OCI-LY3 (cell line): ENCODE measurements around the gene WDR5B.
"Not testable (repeated sequence)": the region's sequence is repeated elsewhere in the genome, so short reads cannot be mapped to it uniquely, and the experiment has no call there.

ENCODE experiments used
- H2AFZ ChIP-seq: fragments of 200-600, 300-600 bp; shearing (Covaris generic); 2 replicates; pipeline ENCODE4 v1.6.0; 2014; ENCODE audit warnings: antibody characterized with exemption, low read depth, low read length
- H3K27ac ChIP-seq: fragments of 200-600, 300-600 bp; sonication (generic); 2 replicates; pipeline ENCODE4 v1.5.1; 2014; ENCODE audit warnings: mild to moderate bottlenecking, low read length, moderate library complexity, mixed read lengths
- H3K27me3 ChIP-seq: fragments of 200-600, 300-600 bp; sonication (generic); 2 replicates; pipeline ENCODE4 v1.6.1; 2014; ENCODE audit warnings: low read depth, low read length, mixed read lengths
- H3K36me3 ChIP-seq: fragments of 200-600, 300-600 bp; sonication (generic); replicated peaks from 2 replicates; pipeline ENCODE3; 2014; ENCODE audit warnings: low read depth, low read length, mixed read lengths
- H3K4me1 ChIP-seq: fragments of 300-600, 200-600 bp; sonication (generic); 2 replicates; pipeline ENCODE4 v1.6.1; 2014; ENCODE audit warnings: low read length, mixed read lengths
- H3K4me2 ChIP-seq: fragments of 200-600, 300-600 bp; sonication (generic); 2 replicates; pipeline ENCODE4 v1.6.1; 2014; ENCODE audit warnings: low read length, mixed read lengths
- H3K4me3 ChIP-seq: fragments of 300-600, 200-600 bp; sonication (generic); 2 replicates; pipeline ENCODE4 v1.5.1; 2014; ENCODE audit warnings: antibody characterized with exemption, mild to moderate bottlenecking, low read length, moderate library complexity
- H3K79me2 ChIP-seq: fragments of 300-600, 200-600 bp; shearing (Covaris generic); 2 replicates; pipeline ENCODE4 v1.6.1; 2014; ENCODE audit warnings: mild to moderate bottlenecking, low read length, mixed read lengths
- H3K9ac ChIP-seq: fragments of 300-600, 200-600 bp; shearing (Covaris generic); 2 replicates; pipeline ENCODE4 v1.6.0; 2014; ENCODE audit warnings: mild to moderate bottlenecking, low read length, moderate library complexity
- H3K9me3 ChIP-seq: fragments of 200-600, 300-600 bp; shearing (Covaris generic); 2 replicates; pipeline ENCODE4 v1.6.1; 2014; ENCODE audit warnings: low read length, mixed read lengths; ENCODE audit not compliant: insufficient read depth
- H4K20me1 ChIP-seq: fragments of 200-600, 300-600 bp; sonication (generic); 2 replicates; pipeline ENCODE4 v1.6.1; 2016; ENCODE audit warnings: low read length, mixed read lengths; ENCODE audit not compliant: insufficient read depth
- EZH2phosphoT487 ChIP-seq: fragments of 200-600 bp; shearing (Covaris generic); IDR thresholded peaks from 2 replicates; pipeline ENCODE4 v1.6.1; 2018; ENCODE audit warnings: antibody characterized with exemption, mixed run types, low read depth
- TF ChIP-seq, protein P1 (sequence below): fragments of 200-600, 300-600 bp; sonication (generic); IDR thresholded peaks from 2 replicates; pipeline ENCODE4 v1.5.1; 2014; ENCODE audit warnings: antibody characterized with exemption, low read length, low read depth

WDR5B gene

DNA sequence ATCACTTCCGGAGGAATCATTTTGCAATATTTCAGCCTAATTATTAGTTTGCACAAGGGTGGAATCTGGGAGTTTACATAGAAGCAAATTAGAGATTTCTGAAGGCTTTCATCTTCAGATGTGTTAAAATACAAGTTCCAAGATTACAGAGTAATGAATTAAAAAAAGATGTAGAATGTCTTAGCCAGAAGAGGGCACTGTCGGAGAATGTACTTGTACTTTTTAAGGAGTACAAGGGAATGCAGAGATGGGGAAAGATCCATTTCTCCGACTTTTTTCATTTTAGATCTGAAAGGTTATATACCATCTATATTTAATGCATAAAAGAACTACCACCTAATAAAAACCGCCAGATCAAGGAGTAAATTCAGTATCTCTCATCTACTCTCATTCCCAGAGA, 43.1 kb upstream of the WDR5B start:
- Histone ChIP-seq H3K9me3 (no peaks in the 10 kb centered on the region), H3K36me3 (peaks cover 43% of the 10 kb centered on the region), H4K20me1 (no peaks in the 10 kb centered on the region), H3K9ac (no peak overlapping the region), H3K79me2 (no peaks in the 10 kb centered on the region), H3K27ac (no peak overlapping the region), H3K27me3 (no peaks in the 10 kb centered on the region), H3K4me1 (peaks cover 9% of the 10 kb centered on the region), H2AFZ (no peak overlapping the region), H3K4me3 (no peak overlapping the region), H3K4me2 (no peak overlapping the region)
- TF ChIP-seq, protein P1, sequence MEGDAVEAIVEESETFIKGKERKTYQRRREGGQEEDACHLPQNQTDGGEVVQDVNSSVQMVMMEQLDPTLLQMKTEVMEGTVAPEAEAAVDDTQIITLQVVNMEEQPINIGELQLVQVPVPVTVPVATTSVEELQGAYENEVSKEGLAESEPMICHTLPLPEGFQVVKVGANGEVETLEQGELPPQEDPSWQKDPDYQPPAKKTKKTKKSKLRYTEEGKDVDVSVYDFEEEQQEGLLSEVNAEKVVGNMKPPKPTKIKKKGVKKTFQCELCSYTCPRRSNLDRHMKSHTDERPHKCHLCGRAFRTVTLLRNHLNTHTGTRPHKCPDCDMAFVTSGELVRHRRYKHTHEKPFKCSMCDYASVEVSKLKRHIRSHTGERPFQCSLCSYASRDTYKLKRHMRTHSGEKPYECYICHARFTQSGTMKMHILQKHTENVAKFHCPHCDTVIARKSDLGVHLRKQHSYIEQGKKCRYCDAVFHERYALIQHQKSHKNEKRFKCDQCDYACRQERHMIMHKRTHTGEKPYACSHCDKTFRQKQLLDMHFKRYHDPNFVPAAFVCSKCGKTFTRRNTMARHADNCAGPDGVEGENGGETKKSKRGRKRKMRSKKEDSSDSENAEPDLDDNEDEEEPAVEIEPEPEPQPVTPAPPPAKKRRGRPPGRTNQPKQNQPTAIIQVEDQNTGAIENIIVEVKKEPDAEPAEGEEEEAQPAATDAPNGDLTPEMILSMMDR, result peak; percentile 76
- TF ChIP-seq EZH2phosphoT487, result no peak

DNA sequence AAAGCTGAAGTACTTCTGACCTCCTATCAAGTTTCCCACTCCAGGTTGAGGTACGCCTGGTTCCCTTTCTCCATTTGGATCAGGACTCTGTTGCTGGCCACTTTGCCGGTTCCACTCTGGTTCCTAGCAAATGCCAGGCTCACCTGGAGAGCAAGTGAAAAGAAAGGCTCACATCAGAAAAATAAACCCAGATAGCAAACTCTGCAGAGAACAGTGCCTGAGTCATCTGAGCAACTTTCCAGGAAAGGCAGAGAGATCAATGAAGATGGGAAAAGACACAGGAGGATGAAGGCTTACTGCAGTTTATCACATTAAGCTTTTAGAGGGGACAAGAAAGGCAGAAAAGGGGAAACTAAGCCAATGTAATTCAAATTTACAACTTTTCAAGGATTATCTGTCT, 41.8 kb upstream of the WDR5B start:
- H3K36me3 ChIP-seq, result peaks cover 46% of the 10 kb centered on the region
- H3K9me3 ChIP-seq, result no peaks in the 10 kb centered on the region
- no peaks in the 10 kb centered on the region for H4K20me1 ChIP-seq
- no peak overlapping the region for H3K4me2 ChIP-seq
- no peak overlapping the region for H3K27ac ChIP-seq
- peaks cover 9% of the 10 kb centered on the region for H3K4me1 ChIP-seq
- no peaks in the 10 kb centered on the region for H3K27me3 ChIP-seq
- H2AFZ ChIP-seq, result no peak overlapping the region
- no peak for TF ChIP-seq EZH2phosphoT487
- TF ChIP-seq, protein P1, result no peak
- H3K4me3 ChIP-seq, result no peak overlapping the region
- no peaks in the 10 kb centered on the region for H3K79me2 ChIP-seq
- no peak overlapping the region for H3K9ac ChIP-seq

DNA sequence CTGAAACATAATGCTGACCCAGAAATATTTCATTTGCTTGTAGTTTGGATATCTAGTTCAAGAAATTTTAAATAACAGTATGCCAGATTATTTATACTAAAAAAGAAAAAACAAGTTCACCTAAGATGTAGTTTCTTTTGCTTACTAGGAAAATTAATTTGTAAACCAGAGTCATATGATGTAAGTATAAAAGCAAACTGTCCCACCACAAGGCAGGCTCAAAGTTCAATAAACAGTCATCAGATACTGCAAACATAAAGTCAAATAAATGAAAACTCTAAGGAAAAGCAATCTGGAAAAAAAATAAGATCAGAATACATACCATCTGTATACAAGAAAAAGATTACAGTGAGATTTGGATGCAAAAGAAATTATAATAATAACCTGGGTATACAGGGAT, 40.2 kb upstream of the WDR5B start:
- no peak for TF ChIP-seq EZH2phosphoT487
- TF ChIP-seq, protein P1, result no peak
- Histone ChIP-seq H3K4me3 (no peak overlapping the region), H3K79me2 (no peaks in the 10 kb centered on the region), H3K4me1 (peaks cover 9% of the 10 kb centered on the region), H3K4me2 (no peak overlapping the region), H3K9me3 (no peaks in the 10 kb centered on the region), H3K27ac (no peak overlapping the region), H3K9ac (no peak overlapping the region), H3K36me3 (peaks cover 38% of the 10 kb centered on the region), H3K27me3 (no peaks in the 10 kb centered on the region), H2AFZ (no peak overlapping the region), H4K20me1 (no peaks in the 10 kb centered on the region)

DNA sequence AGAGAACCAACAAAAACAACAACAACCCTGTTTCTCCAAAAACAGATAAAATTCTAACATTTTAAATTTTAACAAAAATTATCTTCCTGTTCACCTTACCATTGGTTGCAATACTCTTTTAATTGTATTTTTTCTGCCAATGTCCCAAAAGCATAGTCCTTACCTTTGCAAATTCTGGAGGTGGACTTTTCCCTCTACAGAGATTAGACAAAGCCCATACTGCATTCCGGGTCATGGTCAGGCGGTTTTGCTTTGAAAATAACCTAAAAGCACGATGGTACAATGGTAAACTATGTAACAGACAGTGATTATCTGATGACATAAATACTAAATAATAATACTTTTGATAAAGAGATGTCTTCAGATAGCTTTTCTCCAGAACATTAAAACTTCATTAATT, 35.5 kb upstream of the WDR5B start:
- Histone ChIP-seq H3K4me1 (peaks cover 3% of the 10 kb centered on the region), H3K27ac (no peak overlapping the region), H3K4me3 (no peak overlapping the region), H3K9ac (no peak overlapping the region), H2AFZ (no peak overlapping the region), H3K9me3 (no peaks in the 10 kb centered on the region), H3K4me2 (no peak overlapping the region), H3K36me3 (peaks cover 26% of the 10 kb centered on the region), H3K27me3 (no peaks in the 10 kb centered on the region), H4K20me1 (no peaks in the 10 kb centered on the region), H3K79me2 (no peaks in the 10 kb centered on the region)
- TF ChIP-seq, protein P1, result no peak
- TF ChIP-seq EZH2phosphoT487, result no peak

DNA sequence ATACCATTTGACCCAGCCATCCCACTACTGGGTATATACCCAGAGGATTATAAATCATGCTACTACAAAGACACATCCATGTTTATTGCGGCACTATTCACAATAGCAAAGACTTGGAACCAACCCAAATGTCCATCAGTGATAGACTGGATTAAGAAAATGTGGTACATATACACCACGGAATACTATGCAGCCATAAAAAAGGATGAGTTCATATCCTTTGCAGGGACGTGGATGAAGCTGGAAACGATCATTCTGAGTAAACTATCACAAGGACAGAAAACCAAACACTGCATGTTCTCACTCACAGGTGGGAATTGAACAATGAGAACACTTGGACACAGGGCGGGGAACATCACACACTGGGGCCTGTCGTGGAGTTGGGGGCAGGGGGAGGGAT, 32.4 kb upstream of the WDR5B start:
- H4K20me1 ChIP-seq, H2AFZ ChIP-seq, H3K4me3 ChIP-seq, H3K27ac ChIP-seq, H3K4me2 ChIP-seq, H3K27me3 ChIP-seq, H3K9ac ChIP-seq, H3K79me2 ChIP-seq, H3K4me1 ChIP-seq, H3K9me3 ChIP-seq: not testable (repeated sequence)
- peaks cover 18% of the 10 kb centered on the region for H3K36me3 ChIP-seq

DNA sequence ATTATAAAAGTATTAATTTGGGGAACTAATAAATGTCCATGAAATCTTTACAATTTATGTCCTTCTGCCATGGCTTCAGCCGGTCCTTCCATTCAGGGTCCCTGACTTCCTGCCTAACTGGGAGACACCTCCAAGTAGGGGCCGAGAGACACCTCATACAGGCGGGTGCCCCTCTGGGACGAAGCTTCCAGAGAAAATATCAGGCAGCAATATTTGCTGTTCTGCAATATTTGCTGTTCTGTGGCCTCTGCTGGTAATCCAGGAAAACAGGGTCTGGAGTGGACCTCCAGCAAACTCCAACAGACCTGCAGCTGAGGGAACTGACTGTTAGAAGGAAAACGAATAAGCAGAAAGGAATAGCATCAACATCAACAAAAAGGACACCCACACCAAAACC, 28.6 kb upstream of the WDR5B start:
- not testable (repeated sequence) for H3K79me2 ChIP-seq, H3K4me1 ChIP-seq, H3K9ac ChIP-seq, H3K9me3 ChIP-seq, H4K20me1 ChIP-seq, H3K4me2 ChIP-seq, H3K4me3 ChIP-seq, H3K27me3 ChIP-seq, H3K27ac ChIP-seq, H2AFZ ChIP-seq
- peaks cover 25% of the 10 kb centered on the region for H3K36me3 ChIP-seq
